Measurements from ENCODE around the gene KRTAP3-1. TPM values are rescaled to one million over a fixed set of nuclear protein-coding genes. Genes with fewer than 3 reads are reported as not detected.
"Not testable (repeated sequence)": the region's sequence is repeated elsewhere in the genome, so short reads cannot be mapped to it uniquely, and the experiment has no call there.

KRTAP3-1 gene
- 0.64 and 0.71 TPM in 2 replicates for total RNA-seq (2014; rRNA removed; shearing (Covaris generic))

GRCh38 chr17:41008811-41009210 is at the start of gene KRTAP3-1:
Gene KRTAP3-1, minus strand, starts transcription at chr17:41009128. Its CDS starts 54 bp downstream, at chr17:41009074.
- DNase-seq (ENCODE audit: low read depth): no peak

GRCh38 chr17:41057547-41057946 is 48.6 kb upstream of the KRTAP3-1 start:
- no peak for DNase-seq (ENCODE audit: low read depth)

- not testable (repeated sequence) for DNase-seq (ENCODE audit: low read depth)
These were observed 46.2 kb upstream of the KRTAP3-1 start, which contains the start of gene KRTAP2-2 for GRCh38 chr17:41055130-41055529. Gene KRTAP2-2, minus strand, starts transcription at chr17:41055230. Its CDS starts 19 bp downstream, at chr17:41055211.

- DNase-seq (ENCODE audit: low read depth): not testable (repeated sequence)
These were observed 45.6 kb upstream of the KRTAP3-1 start for GRCh38 chr17:41054556-41054955.

GRCh38 chr17:41054025-41054424 is 45.1 kb upstream of the KRTAP3-1 start:
- no peak for DNase-seq (ENCODE audit: low read depth)

- DNase-seq (ENCODE audit: low read depth): peak; percentile 79
These were observed 43.6 kb upstream of the KRTAP3-1 start for GRCh38 chr17:41052566-41052965.

- peak; percentile 96 for DNase-seq (ENCODE audit: low read depth)
These were observed 40.2 kb upstream of the KRTAP3-1 start for GRCh38 chr17:41049110-41049509.

GRCh38 chr17:41048441-41048840 is 39.5 kb upstream of the KRTAP3-1 start:
- DNase-seq (ENCODE audit: low read depth): peak; percentile 94

- not testable (repeated sequence) for DNase-seq (ENCODE audit: low read depth)
These were observed 38.0 kb upstream of the KRTAP3-1 start, which contains the start of gene KRTAP2-1 for GRCh38 chr17:41046735-41047465. Gene KRTAP2-1, minus strand, starts transcription at chr17:41047316. Its CDS starts 49 bp downstream, at chr17:41047267.

- no peak for DNase-seq (ENCODE audit: low read depth)
These were observed 34.0 kb upstream of the KRTAP3-1 start for GRCh38 chr17:41042953-41043352.

GRCh38 chr17:41040783-41041571 is 32.0 kb upstream of the KRTAP3-1 start, which contains the start of gene KRTAP1-1:
Gene KRTAP1-1, minus strand, starts transcription at chr17:41041450. Its CDS starts 53 bp downstream, at chr17:41041397.
- DNase-seq (ENCODE audit: low read depth): not testable (repeated sequence)

- DNase-seq (ENCODE audit: low read depth): no peak
These were observed 29.0 kb upstream of the KRTAP3-1 start for GRCh38 chr17:41037853-41038350.

- DNase-seq (ENCODE audit: low read depth): not testable (repeated sequence)
These were observed 25.5 kb upstream of the KRTAP3-1 start, which contains the start of gene KRTAP1-3 for GRCh38 chr17:41034346-41034935. Gene KRTAP1-3, minus strand, starts transcription at chr17:41034874. Its CDS starts 53 bp downstream, at chr17:41034821.

GRCh38 chr17:41029633-41030245 is 20.8 kb upstream of the KRTAP3-1 start, which contains the start of gene KRTAP1-4:
Gene KRTAP1-4, minus strand, starts transcription at chr17:41030195. Its CDS starts 117 bp downstream, at chr17:41030078.
- no peak for DNase-seq (ENCODE audit: low read depth)

- DNase-seq (ENCODE audit: low read depth): peak; percentile 89
These were observed 18.0 kb upstream of the KRTAP3-1 start, which contains the start of gene KRTAP1-5 for GRCh38 chr17:41026715-41027471. Gene KRTAP1-5, minus strand, starts transcription at chr17:41027208. Its CDS starts 53 bp downstream, at chr17:41027155.

GRCh38 chr17:41024697-41025096 is 15.8 kb upstream of the KRTAP3-1 start:
- no peak for DNase-seq (ENCODE audit: low read depth)

GRCh38 chr17:41020336-41020735 is 11.4 kb upstream of the KRTAP3-1 start:
- DNase-seq (ENCODE audit: low read depth): peak; percentile 75

- no peak for DNase-seq (ENCODE audit: low read depth)
These were observed 10.5 kb upstream of the KRTAP3-1 start for GRCh38 chr17:41019415-41019814.

GRCh38 chr17:41018541-41018940 is 9.6 kb upstream of the KRTAP3-1 start:
- no peak for DNase-seq (ENCODE audit: low read depth)

GRCh38 chr17:41016578-41017215 is 7.8 kb upstream of the KRTAP3-1 start:
- no peak for DNase-seq (ENCODE audit: low read depth)

Measured in M059J (cell line).